Stomach smooth muscle (tissue), 2 donors: ENCODE measurements around the gene STKLD1.

ENCODE experiments used
- H3K27ac ChIP-seq: one replicate; pipeline ENCODE4 v1.7.0; 2013; ENCODE audit warnings: mild to moderate bottlenecking, low read length, inconsistent platforms
- H3K27me3 ChIP-seq, 2 donors: one replicate each; pipeline ENCODE4 v1.7.0; 2013; ENCODE audit warnings: low read length in 2 of 2; ENCODE audit not compliant: insufficient read depth in 2 of 2, control insufficient read depth in 1 of 2
- H3K36me3 ChIP-seq, 2 donors: one replicate each; pipeline ENCODE4 v1.7.0; 2013; ENCODE audit warnings: low read length in 2 of 2; ENCODE audit not compliant: control insufficient read depth in 2 of 2, insufficient read depth in 2 of 2
- H3K4me1 ChIP-seq: one replicate; pipeline ENCODE4 v1.7.0; 2013; ENCODE audit warnings: low read length; ENCODE audit not compliant: control insufficient read depth, insufficient read depth
- H3K4me3 ChIP-seq, 2 donors: one replicate each; pipeline ENCODE4 v1.7.0; 2013; ENCODE audit warnings: low read length in 2 of 2
- H3K9ac ChIP-seq, 2 donors: one replicate each; pipeline ENCODE4 v1.7.0; 2013; ENCODE audit warnings: low read length in 2 of 2, mild to moderate bottlenecking in 1 of 2
- H3K9me3 ChIP-seq, 2 donors: one replicate each; pipeline ENCODE4 v1.7.0; 2013; ENCODE audit warnings: low read length in 2 of 2; ENCODE audit not compliant: control insufficient read depth in 2 of 2
- donor health status: healthy.
- donor health status: Pancreatic carcinoma.

The STKLD1 gene

DNA sequence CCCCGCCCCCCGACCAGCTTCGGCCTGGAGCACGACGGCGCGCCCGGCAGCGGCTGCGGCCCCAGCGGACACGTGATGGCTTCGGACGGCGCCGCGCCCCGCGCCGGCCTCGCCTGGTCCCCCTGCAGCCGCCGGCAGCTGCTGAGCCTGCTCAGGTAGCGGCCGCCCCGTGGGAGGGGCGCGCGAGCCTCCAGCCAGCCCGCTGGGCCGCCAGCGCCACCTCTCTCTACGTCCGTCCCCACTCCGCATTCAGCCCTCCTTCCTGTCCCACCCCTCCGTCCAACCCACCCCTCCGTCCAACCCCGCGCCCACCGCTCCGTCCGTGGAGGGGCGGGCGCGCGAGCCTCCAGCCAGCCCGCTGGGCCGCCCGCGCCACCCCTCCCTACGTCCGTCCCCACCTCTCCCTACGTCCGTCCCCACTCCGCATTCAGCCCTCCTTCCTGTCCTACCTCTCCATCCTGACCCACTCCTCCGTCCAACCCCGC, 52.5 kb downstream of the STKLD1 start:
- no peaks in the 10 kb centered on the region for H3K36me3 ChIP-seq
- H3K9me3 ChIP-seq: no peaks in the 10 kb centered on the region
- H3K4me1 ChIP-seq: peaks cover 3% of the 10 kb centered on the region
- no peak overlapping the region for H3K9ac ChIP-seq
- no peak overlapping the region for H3K4me3 ChIP-seq
- no peak overlapping the region for H3K27ac ChIP-seq
- H3K27me3 ChIP-seq: peaks cover 15 to 32% of the 10 kb centered on the region in 2 donors

DNA sequence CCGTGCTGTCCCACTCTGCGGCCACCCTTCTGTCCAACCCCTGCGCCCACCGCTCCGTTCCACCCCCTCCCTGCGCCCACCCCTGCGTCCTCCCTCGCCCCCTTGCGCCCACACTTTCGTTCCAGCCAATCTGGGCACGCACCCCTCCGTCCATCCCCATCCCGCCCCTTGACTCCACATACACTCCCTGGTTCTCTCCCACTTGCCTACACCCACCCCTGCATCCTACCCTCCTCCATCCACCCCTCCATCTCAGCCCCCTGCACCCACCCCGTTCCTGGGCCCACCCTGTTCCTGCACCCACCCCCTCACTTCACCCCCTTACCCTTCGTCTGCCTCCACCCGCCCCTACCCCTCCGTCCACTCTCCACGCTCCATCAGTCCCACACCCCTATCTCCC, 53.0 kb downstream of the STKLD1 start:
- Histone ChIP-seq H3K4me3 (no peak overlapping the region), H3K27me3 (peaks cover 15 to 29% of the 10 kb centered on the region in 2 donors)

DNA sequence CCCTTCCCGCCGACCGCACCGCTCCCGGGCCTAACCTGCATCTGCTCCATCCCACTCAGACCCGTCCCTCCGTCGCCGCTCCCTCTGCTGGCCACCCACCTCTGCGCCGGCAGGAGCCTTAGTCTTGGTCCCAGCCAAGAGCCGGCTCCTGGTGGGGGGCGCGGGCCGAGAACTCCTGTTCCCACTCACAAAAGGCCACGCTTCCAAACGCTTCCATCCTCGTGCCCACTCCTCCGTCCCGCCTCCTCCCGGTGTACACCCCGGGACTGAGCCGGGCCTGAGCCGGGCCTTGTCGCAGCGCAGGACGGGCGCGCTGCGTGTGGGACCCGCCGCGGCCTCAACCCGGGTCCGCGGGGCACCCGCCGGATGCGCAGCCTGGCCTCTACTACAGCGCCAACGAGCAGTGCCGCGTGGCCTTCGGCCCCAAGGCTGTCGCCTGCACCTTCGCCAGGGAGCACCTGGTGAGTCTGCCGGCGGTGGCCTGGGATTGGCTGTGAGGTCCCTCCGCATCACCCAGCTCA, 53.5 kb downstream of the STKLD1 start:
- Histone ChIP-seq H3K9me3 (no peaks in the 10 kb centered on the region), H3K27ac (no peak overlapping the region), H3K36me3 (no peaks in the 10 kb centered on the region), H3K27me3 (peaks cover 15 to 29% of the 10 kb centered on the region in 2 donors), H3K4me3 (no peak overlapping the region), H3K9ac (no peak overlapping the region), H3K4me1 (peaks cover 3% of the 10 kb centered on the region)

More for the DNA sequence above, 53.0 kb downstream of the STKLD1 start:
- peaks cover 3% of the 10 kb centered on the region for H3K4me1 ChIP-seq
- no peak overlapping the region for H3K9ac ChIP-seq
- H3K9me3 ChIP-seq: no peaks in the 10 kb centered on the region
- H3K36me3 ChIP-seq: no peaks in the 10 kb centered on the region
- no peak overlapping the region for H3K27ac ChIP-seq

DNA sequence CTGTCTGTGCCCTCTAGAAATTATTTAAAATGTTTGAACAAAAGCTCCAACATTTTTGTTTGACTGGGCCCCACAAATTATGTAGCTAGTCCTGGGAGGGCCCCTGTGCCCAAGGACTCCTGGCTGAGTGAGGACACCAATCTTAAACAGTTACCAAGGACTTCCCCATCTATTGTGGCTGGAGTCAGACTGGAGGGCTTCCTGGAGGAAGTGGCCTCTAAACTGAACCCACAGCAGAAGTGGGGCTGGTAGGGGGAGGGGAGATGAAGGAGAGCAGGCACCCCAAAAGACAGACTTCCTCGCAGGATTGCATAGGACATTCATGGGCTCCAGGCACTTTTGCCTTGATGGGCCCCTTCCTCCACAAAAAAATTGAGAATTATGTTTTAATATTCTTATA, 54.1 kb downstream of the STKLD1 start:
- Histone ChIP-seq H3K4me1 (peaks cover 3% of the 10 kb centered on the region), H3K36me3 (no peaks in the 10 kb centered on the region), H3K9ac (no peak overlapping the region), H3K27ac (no peak overlapping the region), H3K27me3 (peaks cover 15 to 27% of the 10 kb centered on the region in 2 donors), H3K4me3 (no peak overlapping the region), H3K9me3 (no peaks in the 10 kb centered on the region)

GRCh38 chr9:133433351-133433843, 57.2 kb downstream of the STKLD1 start:
- no peaks in the 10 kb centered on the region for H3K9me3 ChIP-seq
- H3K27ac ChIP-seq: no peak overlapping the region
- peaks cover 0 to 7% of the 10 kb centered on the region in 2 donors for H3K27me3 ChIP-seq
- H3K4me3 ChIP-seq: no peak overlapping the region
- no peaks in the 10 kb centered on the region for H3K36me3 ChIP-seq
- H3K4me1 ChIP-seq: no peaks in the 10 kb centered on the region
- no peak overlapping the region for H3K9ac ChIP-seq

GRCh38 chr9:133436681-133437080, 60.5 kb downstream of the STKLD1 start:
- Histone ChIP-seq H3K36me3 (no peaks in the 10 kb centered on the region), H3K4me1 (no peaks in the 10 kb centered on the region), H3K27ac (no peak overlapping the region), H3K27me3 (no peaks in the 10 kb centered on the region), H3K9me3 (no peaks in the 10 kb centered on the region), H3K9ac (no peak overlapping the region), H3K4me3 (no peak overlapping the region)

- Histone ChIP-seq H3K27ac (no peak overlapping the region), H3K27me3 (no peaks in the 10 kb centered on the region), H3K9me3 (no peaks in the 10 kb centered on the region), H3K9ac (no peak overlapping the region), H3K4me1 (no peaks in the 10 kb centered on the region), H3K36me3 (no peaks in the 10 kb centered on the region), H3K4me3 (no peak overlapping the region)
Measured at GRCh38 chr9:133437753-133438531, 61.8 kb downstream of the STKLD1 start.

GRCh38 chr9:133439337-133439736, 63.2 kb downstream of the STKLD1 start:
- no peak overlapping the region for H3K4me3 ChIP-seq
- no peaks in the 10 kb centered on the region for H3K36me3 ChIP-seq
- no peaks in the 10 kb centered on the region for H3K27me3 ChIP-seq
- H3K27ac ChIP-seq: no peak overlapping the region
- no peaks in the 10 kb centered on the region for H3K4me1 ChIP-seq
- no peaks in the 10 kb centered on the region for H3K9me3 ChIP-seq
- H3K9ac ChIP-seq: no peak overlapping the region

DNA sequence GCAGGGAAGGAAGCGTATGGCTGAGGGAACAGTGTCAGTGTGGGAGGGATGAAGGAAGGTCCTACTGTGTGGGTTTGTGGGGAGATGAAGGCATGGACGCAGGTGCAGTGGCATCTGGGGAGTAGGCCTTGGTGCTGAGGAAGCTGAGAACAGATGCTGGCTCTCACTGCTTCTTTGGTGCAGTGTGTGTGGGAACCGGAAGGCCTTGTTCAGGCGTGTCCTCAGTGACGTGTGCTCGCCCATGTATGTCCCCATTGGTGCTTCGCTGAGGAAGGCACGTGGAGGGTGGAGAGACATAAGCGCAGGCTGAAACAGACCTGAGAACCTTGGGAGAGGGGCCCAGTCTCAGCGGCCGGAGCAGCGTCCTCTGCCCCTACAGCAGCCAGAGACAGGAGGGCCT, 64.7 kb downstream of the STKLD1 start:
- no peaks in the 10 kb centered on the region for H3K36me3 ChIP-seq
- H3K27me3 ChIP-seq: no peaks in the 10 kb centered on the region
- H3K4me1 ChIP-seq: no peaks in the 10 kb centered on the region
- no peaks in the 10 kb centered on the region for H3K9me3 ChIP-seq
- H3K4me3 ChIP-seq: no peak overlapping the region
- H3K9ac ChIP-seq: no peak overlapping the region
- H3K27ac ChIP-seq: no peak overlapping the region

GRCh38 chr9:133441571-133441970, 65.4 kb downstream of the STKLD1 start:
- Histone ChIP-seq H3K4me1 (no peaks in the 10 kb centered on the region), H3K27me3 (no peaks in the 10 kb centered on the region), H3K4me3 (no peak overlapping the region), H3K9me3 (no peaks in the 10 kb centered on the region), H3K9ac (no peak overlapping the region), H3K27ac (no peak overlapping the region), H3K36me3 (no peaks in the 10 kb centered on the region)

DNA sequence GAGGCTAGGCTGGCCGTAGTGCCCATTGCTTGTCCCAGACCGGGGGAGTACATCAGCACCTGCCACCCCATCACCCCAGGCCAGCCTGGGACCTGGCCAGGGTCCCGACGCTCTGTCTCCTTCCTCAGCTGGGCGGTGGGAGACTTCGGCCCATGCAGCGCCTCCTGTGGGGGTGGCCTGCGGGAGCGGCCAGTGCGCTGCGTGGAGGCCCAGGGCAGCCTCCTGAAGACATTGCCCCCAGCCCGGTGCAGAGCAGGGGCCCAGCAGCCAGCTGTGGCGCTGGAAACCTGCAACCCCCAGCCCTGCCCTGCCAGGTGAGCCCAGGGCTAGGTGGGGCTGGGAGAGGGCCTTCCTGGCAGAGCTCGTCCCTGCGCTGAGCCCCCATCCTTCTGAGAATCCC, 67.1 kb downstream of the STKLD1 start:
- no peaks in the 10 kb centered on the region for H3K9me3 ChIP-seq
- no peak overlapping the region for H3K9ac ChIP-seq
- no peak overlapping the region for H3K4me3 ChIP-seq
- no peak overlapping the region for H3K27ac ChIP-seq
- H3K27me3 ChIP-seq: no peaks in the 10 kb centered on the region
- no peaks in the 10 kb centered on the region for H3K36me3 ChIP-seq
- H3K4me1 ChIP-seq: no peaks in the 10 kb centered on the region
